Kidney (tissue), 14 donors: ENCODE results near the gene KDM4C. TPM values are rescaled to one million over a fixed set of nuclear protein-coding genes. Genes with fewer than 3 reads are reported as not detected.

Experiments
- DNase-seq, 5 donors: peaks; one replicate each; pipeline ENCODE4 v3.0.0-alpha.2; 2013 to 2020
- FAIRE-seq: peaks from 2 replicates; lab custom pipeline; 2012; peaks lifted over from hg19 to GRCh38; lab: Jason Lieb, UNC
- H3K27ac ChIP-seq, 2 donors: one replicate each; pipeline ENCODE4 v1.7.0; 2013; ENCODE audit warnings: low read depth in 2 of 2, low read length in 2 of 2, inconsistent platforms in 1 of 2
- H3K27me3 ChIP-seq: one replicate; pipeline ENCODE4 v1.7.1; 2013; ENCODE audit warnings: low read length, inconsistent platforms; ENCODE audit not compliant: control insufficient read depth, insufficient read depth
- H3K36me3 ChIP-seq, 3 donors: one replicate each; pipeline versions ENCODE4 v1.7.0 to v1.7.1; 2013; ENCODE audit warnings: low read length in 3 of 3, control low read depth in 1 of 3, inconsistent platforms in 1 of 3; ENCODE audit not compliant: insufficient read depth in 3 of 3, control insufficient read depth in 2 of 3
- H3K4me1 ChIP-seq, 3 donors: one replicate each; pipeline versions ENCODE4 v1.7.0 to v1.7.1; 2013; ENCODE audit warnings: low read length in 3 of 3, inconsistent platforms in 1 of 3, low read depth in 1 of 3; ENCODE audit not compliant: control insufficient read depth in 2 of 3, insufficient read depth in 2 of 3
- H3K4me3 ChIP-seq, 3 donors: one replicate each; pipeline versions ENCODE4 v1.7.0 to v1.8.1; 2013; ENCODE audit warnings: low read length in 3 of 3, control low read depth in 1 of 3, inconsistent platforms in 1 of 3
- H3K9ac ChIP-seq, 3 donors: one replicate each; pipeline versions ENCODE4 v1.7.0 to v1.7.1; 2013; ENCODE audit warnings: low read length in 3 of 3, control low read depth in 1 of 3, inconsistent platforms in 1 of 3
- H3K9me3 ChIP-seq, 3 donors: one replicate each; pipeline versions ENCODE4 v1.7.0 to v1.7.1; 2013; ENCODE audit warnings: low read length in 3 of 3, control low read depth in 1 of 3, inconsistent platforms in 1 of 3; ENCODE audit not compliant: control insufficient read depth in 2 of 3, insufficient read depth in 1 of 3
- CTCF ChIP-seq: IDR thresholded peaks from 3 replicates; pipeline ENCODE4 v1.5.1; 2012; ENCODE audit warnings: mild to moderate bottlenecking, moderate library complexity, borderline replicate concordance; ENCODE audit not compliant: insufficient read depth; ENCODE audit errors: extremely low read depth
- intact Hi-C: fragments of 100-400 bp; cut with DNase I; formaldehyde crosslinking; loops from one replicate; pipeline ENCODE4 v1.11.1; 2022
- polyA plus RNA-seq: library from polyadenylated mRNA; stranded (reverse); fragments of 350-450 nt; fragmentation: Illumina TruSeq; extraction: RNeasy Lipid Tissue Mini Kit (QIAGEN cat#74804); gene quantifications from one replicate; pipeline ENCODE4 v1.2.3, GENCODE V29; 2014; ENCODE audit warnings: low read depth, low replicate concordance; ENCODE audit not compliant: insufficient read depth
- total RNA-seq: library from RNA; stranded (reverse); fragmentation: NEBNext Ultra II Directional; extraction: Animal tissue kit (Norgen Biotek cat#: 25700); gene quantifications from one replicate; pipeline ENCODE4 v1.2.1, GENCODE V29; 2021
- donor health status: control.
- donor health status: control.
- donor health status: control.
- donor health status: control.
- donor health status: control.
- donor health status: DM: yes; HTN: yes; CAD: no.
- donor health status: Normal renal cell carcinoma (clear cell type).

KDM4C gene
- total and polyA plus RNA-seq, 2 donors from 2014 or later: 7.1 to 47.1 TPM

- no peak for TF ChIP-seq CTCF
- Histone ChIP-seq H3K9me3 (no peaks in the 10 kb centered on the region), H3K27ac (no peak overlapping the region), H3K9ac (no peak overlapping the region), H3K36me3 (no peaks in the 10 kb centered on the region), H3K4me3 (no peak overlapping the region), H3K4me1 (no peaks in the 10 kb centered on the region), H3K27me3 (no peaks in the 10 kb centered on the region)
- intact Hi-C loops: no loop called here
- FAIRE-seq (no peak), DNase-seq (no peak)
Measured at GRCh38 chr9:7196467-7196866, 438.7 kb downstream of the KDM4C start.

- intact Hi-C loops: no loop called here
- DNase-seq (no peak), FAIRE-seq (no peak)
- no peak overlapping the region for H3K9ac ChIP-seq
- H3K4me3 ChIP-seq: no peak overlapping the region
- H3K36me3 ChIP-seq: no peaks in the 10 kb centered on the region
- no peak for TF ChIP-seq CTCF
- H3K27me3 ChIP-seq: no peaks in the 10 kb centered on the region
- H3K4me1 ChIP-seq: no peaks in the 10 kb centered on the region
- no peak overlapping the region for H3K27ac ChIP-seq
- no peaks in the 10 kb centered on the region for H3K9me3 ChIP-seq
Measured at GRCh38 chr9:7201196-7201595, 443.4 kb downstream of the KDM4C start.

- intact Hi-C loops: no loop called here
- Histone ChIP-seq H3K9me3 (no peaks in the 10 kb centered on the region), H3K27ac (no peak overlapping the region), H3K36me3 (no peaks in the 10 kb centered on the region), H3K27me3 (no peaks in the 10 kb centered on the region), H3K9ac (no peak overlapping the region), H3K4me3 (no peak overlapping the region), H3K4me1 (no peaks in the 10 kb centered on the region)
- FAIRE-seq (no peak), DNase-seq (no peak)
- no peak for TF ChIP-seq CTCF
Measured at GRCh38 chr9:7205806-7206205, 448.0 kb downstream of the KDM4C start.

GRCh38 chr9:7206221-7206758 is 448.5 kb downstream of the KDM4C start:
- FAIRE-seq: no peak
- Histone ChIP-seq H3K27ac (no peak overlapping the region), H3K27me3 (no peaks in the 10 kb centered on the region), H3K36me3 (no peaks in the 10 kb centered on the region), H3K4me3 (no peak overlapping the region), H3K9ac (no peak overlapping the region), H3K9me3 (no peaks in the 10 kb centered on the region), H3K4me1 (no peaks in the 10 kb centered on the region)
- no peak for TF ChIP-seq CTCF
- intact Hi-C loops: no loop called here
- no peak for DNase-seq
